Keratinocyte (primary cell): ENCODE results near the gene ATP5F1D.

Experiments used
- EZH2 ChIP-seq: IDR thresholded peaks from one replicate; pipeline ENCODE4 v1.6.1; 2012; ENCODE audit warnings: inconsistent platforms, mild to moderate bottlenecking, low read length, moderate library complexity
- TF ChIP-seq, protein P1 (sequence below), 3 experiments: IDR thresholded peaks in 1 of 3; conservative IDR thresholded peaks in 1 of 3; optimal IDR thresholded peaks in 1 of 3; 2 replicates in 2 of 3; 3 replicates in 1 of 3; pipeline versions ENCODE3 to v1.5.1; 2011; ENCODE audit warnings: low read length in 3 of 3, mild to moderate bottlenecking in 3 of 3, moderate library complexity in 2 of 3, control low read depth in 1 of 3, inconsistent platforms in 1 of 3; ENCODE audit not compliant: insufficient read depth in 2 of 3; ENCODE audit errors: extremely low read depth in 1 of 3

- TF ChIP-seq EZH2 = no peak
- TF ChIP-seq, protein P1, sequence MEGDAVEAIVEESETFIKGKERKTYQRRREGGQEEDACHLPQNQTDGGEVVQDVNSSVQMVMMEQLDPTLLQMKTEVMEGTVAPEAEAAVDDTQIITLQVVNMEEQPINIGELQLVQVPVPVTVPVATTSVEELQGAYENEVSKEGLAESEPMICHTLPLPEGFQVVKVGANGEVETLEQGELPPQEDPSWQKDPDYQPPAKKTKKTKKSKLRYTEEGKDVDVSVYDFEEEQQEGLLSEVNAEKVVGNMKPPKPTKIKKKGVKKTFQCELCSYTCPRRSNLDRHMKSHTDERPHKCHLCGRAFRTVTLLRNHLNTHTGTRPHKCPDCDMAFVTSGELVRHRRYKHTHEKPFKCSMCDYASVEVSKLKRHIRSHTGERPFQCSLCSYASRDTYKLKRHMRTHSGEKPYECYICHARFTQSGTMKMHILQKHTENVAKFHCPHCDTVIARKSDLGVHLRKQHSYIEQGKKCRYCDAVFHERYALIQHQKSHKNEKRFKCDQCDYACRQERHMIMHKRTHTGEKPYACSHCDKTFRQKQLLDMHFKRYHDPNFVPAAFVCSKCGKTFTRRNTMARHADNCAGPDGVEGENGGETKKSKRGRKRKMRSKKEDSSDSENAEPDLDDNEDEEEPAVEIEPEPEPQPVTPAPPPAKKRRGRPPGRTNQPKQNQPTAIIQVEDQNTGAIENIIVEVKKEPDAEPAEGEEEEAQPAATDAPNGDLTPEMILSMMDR (optimal IDR thresholded peaks at IDR 0.05 in 1 of 3, IDR thresholded peaks at IDR 0.05 in 1 of 3, conservative IDR thresholded peaks at IDR 0.05 in 1 of 3; ENCODE audit: extremely low read depth in 1 of 3, insufficient read depth in 2 of 3, low read length in 3 of 3) = no peak
These were observed 31.9 kb downstream of the ATP5F1D start for GRCh38 chr19:1273263-1274041.
